ENCODE data around the gene STK11IP. TPM values are rescaled to one million over a fixed set of nuclear protein-coding genes. Genes with fewer than 3 reads are reported as not detected.

Gene STK11IP
- total and polyA plus RNA-seq, 10 of the 15 experiments (the other 5 are each of a cell fraction or from before 2014, with no cell fraction given) = 0.42 to 24.0 (median 11.4) TPM

GRCh38 chr2:219548990-219549389 lies 48.7 kb upstream of the STK11IP start:
- RAD21 ChIA-PET (ENCODE audit: unreplicated experiment) = no interaction called here
- intact Hi-C loops (cut with micrococcal nuclease; ENCODE audit: unreplicated experiment) = no loop called here
- Histone ChIP-seq H3K36me3 (ENCODE audit: control insufficient read depth in 2 of 2, insufficient read depth in 2 of 2, low read length in 1 of 2) (no peaks in the 10 kb centered on the region), H3K27ac (ENCODE audit: control insufficient read depth, insufficient read depth) (no peak overlapping the region), H3K4me1 (ENCODE audit: control insufficient read depth, insufficient read depth, low read length) (no peaks in the 10 kb centered on the region; the same call in 1 of the 2 replicates), H3K9me3 (replicated peaks; ENCODE audit: control insufficient read depth, insufficient read depth, low read length) (no peaks in the 10 kb centered on the region; the same call in 2 of the 3 replicates), H3K4me3 (no peak overlapping the region), H3K27me3 (replicated peaks in 1 of 2; ENCODE audit: control insufficient read depth in 2 of 2, insufficient read depth in 2 of 2, low read length in 1 of 2) (peaks cover 8% of the 10 kb centered on the region in 2 experiments), H3K9ac (ENCODE audit: control insufficient read depth, insufficient read depth, low read length) (no peak overlapping the region), H4K20me1 (ENCODE audit: control insufficient read depth, insufficient read depth) (no peaks in the 10 kb centered on the region; the same call in 1 of the 2 replicates), H2AFZ (ENCODE audit: control insufficient read depth, low read depth, low read length) (no peak overlapping the region), H3K79me2 (ENCODE audit: control insufficient read depth, insufficient read depth, low read length) (no peaks in the 10 kb centered on the region), H3K4me2 (ENCODE audit: control insufficient read depth, insufficient read depth) (no peak overlapping the region)
- WGBS (ENCODE audit: insufficient coverage, insufficient replicate concordance, low lambda C conversion rate, missing lambda C conversion rate) = 67% methylated on average over 18 of the region's 18 CpGs
- BruUV-seq (replicated peaks) = no TSS peak
- SMC1A ChIA-PET (ENCODE audit: uncharacterized antibody, unreplicated experiment) = no interaction called here
- DNase-seq (ENCODE audit: low read depth, low spot score) (no peak), FAIRE-seq (no peak), ATAC-seq (no peak)
- in situ Hi-C loops (cut with MboI) = no loop called here
- CTCF ChIA-PET = interaction anchor here (1.2 to 2.2 kb wide), 2 partner anchors 12 to 141 kb away, joined by 4 to 6 read pairs; no protein-coding TSS in a partner anchor
- TF ChIP-seq, protein P1, sequence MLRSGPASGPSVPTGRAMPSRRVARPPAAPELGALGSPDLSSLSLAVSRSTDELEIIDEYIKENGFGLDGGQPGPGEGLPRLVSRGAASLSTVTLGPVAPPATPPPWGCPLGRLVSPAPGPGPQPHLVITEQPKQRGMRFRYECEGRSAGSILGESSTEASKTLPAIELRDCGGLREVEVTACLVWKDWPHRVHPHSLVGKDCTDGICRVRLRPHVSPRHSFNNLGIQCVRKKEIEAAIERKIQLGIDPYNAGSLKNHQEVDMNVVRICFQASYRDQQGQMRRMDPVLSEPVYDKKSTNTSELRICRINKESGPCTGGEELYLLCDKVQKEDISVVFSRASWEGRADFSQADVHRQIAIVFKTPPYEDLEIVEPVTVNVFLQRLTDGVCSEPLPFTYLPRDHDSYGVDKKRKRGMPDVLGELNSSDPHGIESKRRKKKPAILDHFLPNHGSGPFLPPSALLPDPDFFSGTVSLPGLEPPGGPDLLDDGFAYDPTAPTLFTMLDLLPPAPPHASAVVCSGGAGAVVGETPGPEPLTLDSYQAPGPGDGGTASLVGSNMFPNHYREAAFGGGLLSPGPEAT (IDR thresholded peaks at IDR 0.05; ENCODE audit: low read depth) = no peak
- TF ChIP-seq REST (IDR thresholded peaks at IDR 0.05; ENCODE audit: low read depth, low read length) (no peak), SREBF2 (IDR thresholded peaks at IDR 0.05; ENCODE audit: low read length) (no peak), BMI1 (IDR thresholded peaks at IDR 0.05; ENCODE audit: borderline replicate concordance) (no peak), CBX3 (IDR thresholded peaks at IDR 0.05; ENCODE audit: borderline replicate concordance, low read depth) (no peak), CREB1 (IDR thresholded peaks at IDR 0.05; ENCODE audit: low read depth) (no peak), MEF2A (IDR thresholded peaks at IDR 0.05; ENCODE audit: insufficient read depth, low read depth, low read length) (no peak), ZZZ3 (IDR thresholded peaks at IDR 0.05; ENCODE audit: control insufficient read depth, insufficient read length, low read depth) (no peak), FOS (IDR thresholded peaks at IDR 0.05; ENCODE audit: borderline replicate concordance, extremely low read depth, insufficient read length) (no peak), BCLAF1 (IDR thresholded peaks at IDR 0.05) (no peak)
- TF ChIP-seq, protein P2, sequence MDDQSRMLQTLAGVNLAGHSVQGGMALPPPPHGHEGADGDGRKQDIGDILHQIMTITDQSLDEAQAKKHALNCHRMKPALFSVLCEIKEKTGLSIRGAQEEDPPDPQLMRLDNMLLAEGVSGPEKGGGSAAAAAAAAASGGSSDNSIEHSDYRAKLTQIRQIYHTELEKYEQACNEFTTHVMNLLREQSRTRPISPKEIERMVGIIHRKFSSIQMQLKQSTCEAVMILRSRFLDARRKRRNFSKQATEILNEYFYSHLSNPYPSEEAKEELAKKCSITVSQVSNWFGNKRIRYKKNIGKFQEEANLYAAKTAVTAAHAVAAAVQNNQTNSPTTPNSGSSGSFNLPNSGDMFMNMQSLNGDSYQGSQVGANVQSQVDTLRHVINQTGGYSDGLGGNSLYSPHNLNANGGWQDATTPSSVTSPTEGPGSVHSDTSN (IDR thresholded peaks at IDR 0.05; ENCODE audit: insufficient replicate concordance, low read depth, low read length) = no peak
- TF ChIP-seq, protein P3, sequence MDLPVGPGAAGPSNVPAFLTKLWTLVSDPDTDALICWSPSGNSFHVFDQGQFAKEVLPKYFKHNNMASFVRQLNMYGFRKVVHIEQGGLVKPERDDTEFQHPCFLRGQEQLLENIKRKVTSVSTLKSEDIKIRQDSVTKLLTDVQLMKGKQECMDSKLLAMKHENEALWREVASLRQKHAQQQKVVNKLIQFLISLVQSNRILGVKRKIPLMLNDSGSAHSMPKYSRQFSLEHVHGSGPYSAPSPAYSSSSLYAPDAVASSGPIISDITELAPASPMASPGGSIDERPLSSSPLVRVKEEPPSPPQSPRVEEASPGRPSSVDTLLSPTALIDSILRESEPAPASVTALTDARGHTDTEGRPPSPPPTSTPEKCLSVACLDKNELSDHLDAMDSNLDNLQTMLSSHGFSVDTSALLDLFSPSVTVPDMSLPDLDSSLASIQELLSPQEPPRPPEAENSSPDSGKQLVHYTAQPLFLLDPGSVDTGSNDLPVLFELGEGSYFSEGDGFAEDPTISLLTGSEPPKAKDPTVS (IDR thresholded peaks at IDR 0.05; ENCODE audit: low read depth, low read length) = no peak
- POLR2A ChIA-PET = no interaction called here
